ENCODE results near the gene CALCOCO2. TPM values are rescaled to one million over a fixed set of nuclear protein-coding genes. Genes with fewer than 3 reads are reported as not detected.
A peak's percentile ranks its signal among the peaks of the same experiment; 100 is the strongest.

The CALCOCO2 gene
- total and polyA plus RNA-seq, 2 of the 13 experiments (the other 11 are each of a cell fraction or from before 2014, with no cell fraction given) = 72.9 to 111 TPM

- TF ChIP-seq AFF4 (CRISPR knock-in tag; IDR thresholded peaks at IDR 0.05) (no peak), FOXJ3 (CRISPR knock-in tag; IDR thresholded peaks at IDR 0.05; ENCODE audit: borderline replicate concordance) (no peak), ZSCAN9 (CRISPR knock-in tag; IDR thresholded peaks at IDR 0.05; ENCODE audit: borderline replicate concordance) (0 out of 2 replicates have a peak, but pooled peaks have one; percentile 51), FOSL2 (CRISPR knock-in tag; IDR thresholded peaks at IDR 0.05) (0 out of 2 replicates have a peak, but pooled peaks have one; percentile 17), KLF6 (CRISPR knock-in tag; IDR thresholded peaks at IDR 0.05) (no peak), NFKB2 (CRISPR knock-in tag; IDR thresholded peaks at IDR 0.05; ENCODE audit: borderline replicate concordance) (no peak), ZNF30 (CRISPR knock-in tag; IDR thresholded peaks at IDR 0.05) (no peak), NFRKB (IDR thresholded peaks at IDR 0.05) (no peak), TCF7 (IDR thresholded peaks at IDR 0.05; ENCODE audit: low read depth) (no peak), ZBTB39 (CRISPR knock-in tag; IDR thresholded peaks at IDR 0.05) (no peak), TAF15 (IDR thresholded peaks at IDR 0.05; ENCODE audit: low read depth, low read length, poor library complexity, severe bottlenecking) (no peak), E2F1 (CRISPR knock-in tag; IDR thresholded peaks at IDR 0.05) (no peak), ZNF207 (IDR thresholded peaks at IDR 0.05; ENCODE audit: borderline replicate concordance) (no peak), HMGA1 (CRISPR knock-in tag; conservative IDR thresholded peaks at IDR 0.05) (no peak), TAF1 (CRISPR knock-in tag; IDR thresholded peaks at IDR 0.05) (no peak), BCLAF1 (IDR thresholded peaks at IDR 0.05) (no peak), PHF20 (CRISPR knock-in tag; IDR thresholded peaks at IDR 0.05) (no peak; the same call in 1 of the 2 replicates), HNRNPK (IDR thresholded peaks at IDR 0.05; ENCODE audit: low read depth, low read length, poor library complexity, severe bottlenecking) (no peak)
These were observed 48.4 kb downstream of the CALCOCO2 start (continued) for GRCh38 chr17:48878920-48879898.
